ENCODE results near the gene SPNS2. TPM values are rescaled to one million over a fixed set of nuclear protein-coding genes. Genes with fewer than 3 reads are reported as not detected.

SPNS2 gene
- total and polyA plus RNA-seq, 4 donors: 4.0 to 9.0 (median 5.2) TPM

GRCh38 chr17:4572131-4572530 is 73.5 kb downstream of the SPNS2 start (continued):
- TF ChIP-seq FOXA2 (IDR thresholded peaks at IDR 0.05) (no peak), SP1 (IDR thresholded peaks at IDR 0.05) (no peak), ZBTB33 (IDR thresholded peaks at IDR 0.05) (no peak)

- 87% methylated on average over 4 of the region's 4 CpGs for WGBS
- Histone ChIP-seq H3K36me3 (ENCODE audit: control insufficient read depth in 4 of 4, insufficient read depth in 3 of 4, low read depth in 1 of 4, low read length in 3 of 4) (peaks cover 0 to 2% (median 0%) of the 10 kb centered on the region in 4 donors), H3K4me1 (ENCODE audit: control insufficient read depth in 4 of 4, insufficient read depth in 4 of 4, low read length in 3 of 4) (peaks cover 0 to 14% (median 6%) of the 10 kb centered on the region in 4 donors), H3K9ac (ENCODE audit: low read depth in 1 of 2, low read length in 2 of 2) (no peak overlapping the region), H3K27ac (ENCODE audit: low read depth in 1 of 2, low read length in 2 of 2) (no peak overlapping the region), H3K9me3 (ENCODE audit: control insufficient read depth in 4 of 4, low read length in 3 of 4) (no peaks in the 10 kb centered on the region), H3K27me3 (ENCODE audit: control insufficient read depth in 4 of 4, insufficient read depth in 4 of 4, low read length in 3 of 4) (no peaks in the 10 kb centered on the region), H3K4me3 (ENCODE audit: low read depth in 1 of 3, low read length in 3 of 3) (no peak overlapping the region)
- DNase-seq (ENCODE audit: low spot score): no peak
- TF ChIP-seq YY1 (IDR thresholded peaks at IDR 0.05): no peak
- TF ChIP-seq SP1 (IDR thresholded peaks at IDR 0.05): no peak
- TF ChIP-seq GABPA (IDR thresholded peaks at IDR 0.05 in 1 of 2, conservative IDR thresholded peaks at IDR 0.05 in 1 of 2): no peak
- TF ChIP-seq HNF4A (conservative IDR thresholded peaks at IDR 0.05): no peak
These were observed 74.4 kb downstream of the SPNS2 start for GRCh38 chr17:4573115-4573514.

- DNase-seq (ENCODE audit: low spot score): no peak
- H3K4me3 ChIP-seq (ENCODE audit: low read depth in 1 of 3, low read length in 3 of 3): no peak overlapping the region
- H3K9me3 ChIP-seq (ENCODE audit: control insufficient read depth in 4 of 4, low read length in 3 of 4): no peaks in the 10 kb centered on the region
- H3K27ac ChIP-seq (ENCODE audit: low read depth in 1 of 2, low read length in 2 of 2): no peak overlapping the region
- TF ChIP-seq ATF3 (IDR thresholded peaks at IDR 0.05) (no peak), YY1 (IDR thresholded peaks at IDR 0.05) (no peak), EGR1 (IDR thresholded peaks at IDR 0.05; ENCODE audit: low read depth in 2 of 2) (no peak), FOXA1 (IDR thresholded peaks at IDR 0.05) (no peak), MAX (IDR thresholded peaks at IDR 0.05) (no peak), REST (IDR thresholded peaks at IDR 0.05) (no peak), TAF1 (conservative IDR thresholded peaks at IDR 0.05) (no peak), CTCF (IDR thresholded peaks at IDR 0.05; ENCODE audit: low read depth, low read length, missing input control) (no peak), HNF4G (IDR thresholded peaks at IDR 0.05) (no peak), FOXA2 (IDR thresholded peaks at IDR 0.05) (no peak)
- peaks cover 0 to 2% (median 0%) of the 10 kb centered on the region in 4 donors for H3K36me3 ChIP-seq (ENCODE audit: control insufficient read depth in 4 of 4, insufficient read depth in 3 of 4, low read depth in 1 of 4, low read length in 3 of 4)
- no peaks in the 10 kb centered on the region for H3K27me3 ChIP-seq (ENCODE audit: control insufficient read depth in 4 of 4, insufficient read depth in 4 of 4, low read length in 3 of 4)
- WGBS: 79% methylated on average over 7 of the region's 7 CpGs
- no peak overlapping the region for H3K9ac ChIP-seq (ENCODE audit: low read depth in 1 of 2, low read length in 2 of 2)
- peaks cover 0 to 14% (median 6%) of the 10 kb centered on the region in 4 donors for H3K4me1 ChIP-seq (ENCODE audit: control insufficient read depth in 4 of 4, insufficient read depth in 4 of 4, low read length in 3 of 4)
These were observed 75.0 kb downstream of the SPNS2 start for GRCh38 chr17:4573669-4574068.

Data from liver (tissue), 9 donors.